HG02642 (cell line): ENCODE measurements around the gene MNX1.

ENCODE experiments used
- ATAC-seq: cut with Tn5 transposase; IDR thresholded peaks from one replicate; pipeline ENCODE4 v1.9.1; 2021; ENCODE audit warnings: mild to moderate bottlenecking; ENCODE audit not compliant: unreplicated experiment, poor library complexity

Gene MNX1

GRCh38 chr7:157004521-157005455, 5.7 kb downstream of the MNX1 start:
- ATAC-seq, result no peak

DNA sequence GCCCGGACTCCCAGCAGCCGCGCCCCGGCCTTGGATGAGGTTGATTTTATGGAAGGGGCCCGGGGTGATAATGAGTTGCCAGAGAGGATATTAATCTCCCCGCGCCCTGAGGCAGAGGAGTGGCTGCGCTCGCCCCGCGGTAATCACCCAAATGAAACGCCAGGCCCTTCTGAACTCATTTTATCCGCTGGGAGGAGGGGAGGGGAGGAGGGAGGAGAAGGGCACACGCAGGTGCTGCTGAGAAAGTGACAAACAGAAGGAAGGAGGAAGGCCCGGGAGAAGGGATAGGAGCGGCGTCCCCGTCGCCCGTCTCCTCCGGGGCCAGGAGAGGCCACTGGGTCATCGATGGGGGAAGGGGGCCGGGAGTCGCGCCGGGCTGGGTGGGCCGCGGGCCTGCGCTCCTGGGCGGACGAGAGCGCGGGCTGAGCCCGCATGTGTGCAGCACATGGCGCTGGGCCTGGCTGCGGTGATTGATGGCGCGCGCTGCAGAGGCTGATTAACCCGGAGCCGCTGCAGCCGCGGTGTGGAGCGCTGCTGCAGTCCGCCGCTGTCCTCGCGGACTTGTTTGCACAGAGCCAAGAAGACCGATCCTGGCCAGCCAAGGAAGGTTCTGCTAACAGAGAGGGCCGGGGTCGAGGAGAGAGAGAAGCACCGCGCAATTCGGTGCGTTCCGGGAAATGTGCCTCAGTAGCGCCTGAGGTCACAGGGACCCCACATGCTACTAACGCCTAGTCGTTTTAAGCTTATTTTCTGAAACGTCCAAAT, 6.5 kb downstream of the MNX1 start:
- no peak for ATAC-seq

DNA sequence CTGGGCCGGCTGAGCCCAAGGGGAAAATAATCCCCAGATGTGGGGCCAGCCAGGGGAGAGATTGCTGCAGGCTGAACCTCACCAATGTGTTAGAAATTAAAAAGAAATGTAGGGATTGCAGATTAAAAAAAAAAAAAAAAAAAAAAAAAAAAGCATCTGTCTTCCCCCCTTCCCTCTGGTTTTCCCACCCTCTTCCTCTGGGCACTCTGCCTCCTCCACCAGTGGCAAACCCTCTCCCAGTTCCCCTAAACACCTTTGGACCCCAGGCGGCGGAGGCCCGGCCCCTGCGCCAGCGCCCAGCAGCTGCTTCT, 7.1 kb downstream of the MNX1 start:
- ATAC-seq, result no peak

- no peak for ATAC-seq
These were observed 7.5 kb downstream of the MNX1 start for GRCh38 chr7:157002819-157003421.

DNA sequence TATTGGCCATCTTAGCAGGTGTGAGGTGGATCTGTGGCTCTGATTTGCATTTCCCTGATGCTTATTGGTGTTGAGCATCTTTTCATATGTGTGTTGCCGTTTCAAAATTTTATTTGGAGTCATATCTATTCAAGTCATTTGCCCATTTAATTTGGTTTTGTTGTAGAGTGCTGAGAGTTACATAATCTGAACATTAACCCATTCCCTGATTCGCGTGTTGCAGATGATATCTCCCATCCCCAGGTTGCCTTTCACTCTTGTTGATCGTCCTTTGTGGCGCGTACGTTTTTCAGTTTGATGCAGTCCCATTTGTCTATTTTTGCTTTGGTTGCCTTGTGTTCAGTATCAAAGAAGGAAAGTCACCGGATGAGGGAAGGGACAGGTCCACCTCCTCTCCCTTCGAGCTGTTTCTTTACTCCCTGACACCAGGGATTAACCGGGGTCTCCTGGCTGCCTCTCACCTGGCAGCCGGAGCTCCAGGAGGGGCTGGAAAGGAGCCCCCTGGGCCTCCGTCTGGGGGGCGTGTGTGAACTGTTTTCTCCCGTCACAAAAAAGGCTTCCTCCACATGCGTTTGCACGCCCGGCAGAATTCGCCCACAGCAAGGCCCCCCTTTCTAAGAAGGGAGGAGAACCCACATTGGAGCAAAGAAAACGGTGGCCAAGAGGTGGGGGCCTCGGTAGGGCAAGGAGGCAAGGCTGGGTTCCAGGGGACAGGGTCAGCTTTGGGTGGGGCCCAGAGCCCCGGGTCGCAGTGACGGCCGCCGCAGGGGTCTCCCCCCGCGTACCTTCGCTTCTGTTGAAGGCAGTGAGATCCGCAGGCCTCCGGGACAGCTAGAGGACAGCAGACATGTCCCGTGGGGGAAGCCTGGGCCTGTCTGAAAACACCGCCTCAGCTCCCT, 8.3 kb downstream of the MNX1 start:
- ATAC-seq, result no peak

DNA sequence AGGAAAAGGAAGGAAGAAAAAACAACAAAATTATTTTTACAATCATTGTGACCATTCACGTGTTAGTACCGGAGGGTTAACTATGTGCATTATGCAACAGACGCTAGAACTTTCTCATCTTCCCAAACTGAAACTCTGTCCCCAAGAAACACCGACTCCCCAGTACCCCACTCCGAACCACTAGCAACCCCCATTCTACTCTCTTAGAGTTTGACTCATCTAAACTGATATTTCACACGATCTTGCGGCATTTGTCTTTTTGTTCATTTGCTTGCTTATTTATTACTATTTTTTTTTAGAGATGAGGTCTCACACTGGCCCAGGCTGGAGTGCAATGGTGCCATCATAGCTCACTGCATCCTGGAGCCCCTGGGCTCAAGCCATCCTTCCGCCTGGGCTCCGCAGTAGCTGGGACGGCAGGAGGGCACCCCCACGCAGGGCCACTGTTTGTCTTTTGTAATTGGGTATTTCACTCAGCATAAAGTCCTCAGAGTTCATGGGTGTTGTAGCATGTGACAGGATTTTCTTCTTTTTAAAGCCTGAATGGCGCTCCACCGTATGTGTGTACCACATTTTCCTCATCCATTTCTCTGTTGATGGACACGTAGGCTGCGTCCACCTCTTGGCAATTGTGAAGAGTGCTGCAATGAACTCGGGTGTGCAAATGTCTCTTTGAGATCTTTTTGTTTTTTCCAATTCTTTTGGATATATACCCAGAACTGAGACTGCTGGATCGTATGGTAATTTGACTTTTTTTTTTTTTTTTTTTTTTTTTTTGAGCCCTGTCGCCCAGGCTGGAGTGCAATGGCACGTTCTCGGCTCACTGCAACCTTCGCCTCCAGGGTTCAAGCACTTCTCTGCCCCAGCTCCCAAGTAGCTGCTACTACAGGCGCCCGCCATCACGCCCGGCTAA, 9.5 kb downstream of the MNX1 start:
- ATAC-seq, result no peak

GRCh38 chr7:156999958-157000726, 10.3 kb downstream of the MNX1 start:
- no peak for ATAC-seq

- ATAC-seq, result no peak
These were observed 11.2 kb downstream of the MNX1 start for GRCh38 chr7:156998988-156999957.

GRCh38 chr7:156994417-156994816, 16.0 kb downstream of the MNX1 start:
- ATAC-seq, result no peak

DNA sequence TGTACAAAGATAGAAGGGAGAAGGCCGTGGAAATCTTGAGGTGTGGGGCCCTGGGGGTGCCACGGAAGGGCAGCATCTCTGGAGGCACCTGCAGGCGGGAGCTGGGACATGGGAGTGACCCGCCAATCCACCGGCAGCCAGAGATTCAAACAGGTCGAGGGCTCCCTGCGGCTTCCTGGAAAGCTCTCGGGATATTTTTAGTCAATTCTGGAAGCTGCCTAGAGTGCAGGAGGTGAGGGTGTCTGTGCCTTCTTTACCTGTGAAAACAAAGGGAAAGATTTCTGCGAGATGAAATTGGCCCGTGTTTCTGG, 16.6 kb downstream of the MNX1 start:
- ATAC-seq, result no peak

DNA sequence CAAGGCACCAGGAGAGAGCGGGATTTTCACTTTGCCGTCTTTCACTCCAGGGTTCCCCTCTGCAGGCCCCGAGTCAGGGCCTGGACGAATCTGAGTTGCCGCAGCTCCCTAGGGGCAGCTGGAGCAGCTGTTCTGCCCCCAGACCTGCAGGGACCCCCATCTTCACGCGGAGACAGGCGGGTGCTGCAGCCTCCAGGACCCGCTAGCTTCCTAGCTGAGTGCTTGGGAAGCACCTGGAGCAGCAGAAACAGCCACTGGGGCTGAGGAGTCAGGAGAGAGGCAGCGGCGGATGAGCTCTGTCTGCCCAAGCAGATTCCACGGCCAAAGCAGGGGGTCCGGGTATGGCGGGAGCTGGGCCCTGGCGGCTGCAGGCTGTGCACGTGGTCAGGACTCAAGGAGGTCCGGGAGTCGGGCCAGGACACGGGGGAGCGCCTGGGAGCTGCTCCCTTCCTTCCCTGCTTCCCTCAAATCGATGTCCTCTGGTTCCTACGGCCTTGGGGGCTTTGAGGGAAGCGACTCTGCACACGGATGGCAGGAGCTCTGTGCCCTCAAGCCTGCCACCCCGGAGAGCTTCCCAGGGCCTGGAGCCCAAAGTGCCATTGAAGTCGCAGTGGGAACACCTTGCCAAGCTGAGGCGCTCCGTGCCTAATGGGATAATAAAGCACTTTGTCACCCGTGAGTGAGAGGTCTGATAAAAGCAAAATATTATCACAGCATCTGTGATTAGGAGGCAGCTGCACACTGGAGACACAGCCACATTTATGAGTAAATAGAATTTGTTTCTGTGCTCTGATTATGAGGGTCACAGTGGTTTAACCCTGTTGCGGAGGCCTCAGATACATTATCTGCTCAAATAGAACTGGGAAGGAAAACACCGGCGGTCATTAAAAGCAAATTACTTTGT, 17.2 kb downstream of the MNX1 start:
- ATAC-seq, result no peak

GRCh38 chr7:156989766-156990535, 20.5 kb downstream of the MNX1 start:
- no peak for ATAC-seq

- no peak for ATAC-seq
These were observed 21.9 kb downstream of the MNX1 start for GRCh38 chr7:156988343-156989185.

- no peak for ATAC-seq
These were observed 24.1 kb downstream of the MNX1 start for GRCh38 chr7:156986378-156986777.
